Neuron (in vitro differentiated cells): Measurements from ENCODE around the gene COL26A1.

Experiments
- H2AFZ ChIP-seq: one replicate; pipeline ENCODE4 v1.6.1; 2013; ENCODE audit warnings: low read depth, mild to moderate bottlenecking, inconsistent platforms, low read length, moderate library complexity
- H3K27me3 ChIP-seq: one replicate; pipeline ENCODE4 v1.6.1; 2013; ENCODE audit warnings: low read length; ENCODE audit not compliant: insufficient read depth
- H3K36me3 ChIP-seq: one replicate; pipeline ENCODE4 v1.6.1; 2013; ENCODE audit warnings: low read length; ENCODE audit not compliant: insufficient read depth
- H3K4me1 ChIP-seq: one replicate; pipeline ENCODE4 v1.6.1; 2013; ENCODE audit warnings: low read length; ENCODE audit not compliant: insufficient read depth
- H3K4me3 ChIP-seq: 2 replicates; pipeline ENCODE4 v1.5.1; 2013; ENCODE audit warnings: mild to moderate bottlenecking, low read length, moderate library complexity
- H3K9me3 ChIP-seq: one replicate; pipeline ENCODE4 v1.6.1; 2013; ENCODE audit warnings: low read length

COL26A1 gene

GRCh38 chr7:101586906-101587677 lies 224.4 kb downstream of the COL26A1 start:
- peaks cover 3% of the 10 kb centered on the region for H3K9me3 ChIP-seq
- no peaks in the 10 kb centered on the region for H3K27me3 ChIP-seq
- H3K4me3 ChIP-seq = no peak overlapping the region
- no peak overlapping the region for H2AFZ ChIP-seq
- H3K4me1 ChIP-seq = no peaks in the 10 kb centered on the region
- H3K36me3 ChIP-seq = no peaks in the 10 kb centered on the region

DNA sequence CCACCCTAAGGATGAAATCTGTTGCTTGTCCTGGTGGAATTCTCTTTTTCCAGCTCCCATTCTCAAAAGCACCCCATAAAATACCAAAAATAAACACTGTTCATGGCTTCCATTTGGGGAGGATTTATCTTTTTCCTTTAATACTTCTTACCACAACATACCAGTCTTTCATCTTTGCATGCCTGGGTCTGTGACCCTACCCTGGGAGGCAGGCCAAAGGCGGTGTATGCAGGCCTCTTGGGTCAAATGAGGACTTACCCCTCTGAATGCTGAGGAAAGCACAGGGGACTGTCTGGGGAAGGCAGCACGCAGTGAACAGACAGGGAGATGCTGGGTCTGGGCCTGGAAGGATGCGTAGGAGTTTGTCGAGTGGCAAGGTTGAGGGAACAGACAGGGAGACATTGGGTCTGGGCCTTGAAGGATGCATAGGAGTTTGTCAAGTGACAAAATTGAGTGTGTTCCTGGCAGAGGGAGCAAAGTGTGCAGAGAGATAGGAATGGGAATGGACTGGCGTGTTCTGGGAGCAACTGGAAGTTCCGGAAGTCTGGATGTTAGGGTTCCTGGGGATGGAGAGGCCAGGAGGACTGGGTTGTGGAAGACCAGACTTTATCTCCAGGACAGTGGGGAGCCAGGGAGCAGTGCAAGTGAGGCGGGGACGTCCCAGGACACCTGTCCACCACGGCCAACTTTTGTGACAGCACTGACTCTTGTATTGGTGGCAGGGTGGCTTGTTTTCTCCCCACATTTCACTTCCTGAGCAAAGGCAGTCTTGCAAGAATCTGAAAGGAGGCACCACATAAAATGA lies 225.7 kb downstream of the COL26A1 start:
- H2AFZ ChIP-seq = no peak overlapping the region
- H3K4me3 ChIP-seq = no peak overlapping the region
- peaks cover under 1% of the 10 kb centered on the region for H3K9me3 ChIP-seq
- H3K4me1 ChIP-seq = no peaks in the 10 kb centered on the region
- no peaks in the 10 kb centered on the region for H3K27me3 ChIP-seq
- H3K36me3 ChIP-seq = no peaks in the 10 kb centered on the region

- Histone ChIP-seq H3K36me3 (no peaks in the 10 kb centered on the region), H3K9me3 (no peaks in the 10 kb centered on the region), H3K4me1 (no peaks in the 10 kb centered on the region), H3K27me3 (no peaks in the 10 kb centered on the region), H3K4me3 (no peak overlapping the region), H2AFZ (no peak overlapping the region)
Observed at GRCh38 chr7:101589052-101589451, 226.4 kb downstream of the COL26A1 start.

DNA sequence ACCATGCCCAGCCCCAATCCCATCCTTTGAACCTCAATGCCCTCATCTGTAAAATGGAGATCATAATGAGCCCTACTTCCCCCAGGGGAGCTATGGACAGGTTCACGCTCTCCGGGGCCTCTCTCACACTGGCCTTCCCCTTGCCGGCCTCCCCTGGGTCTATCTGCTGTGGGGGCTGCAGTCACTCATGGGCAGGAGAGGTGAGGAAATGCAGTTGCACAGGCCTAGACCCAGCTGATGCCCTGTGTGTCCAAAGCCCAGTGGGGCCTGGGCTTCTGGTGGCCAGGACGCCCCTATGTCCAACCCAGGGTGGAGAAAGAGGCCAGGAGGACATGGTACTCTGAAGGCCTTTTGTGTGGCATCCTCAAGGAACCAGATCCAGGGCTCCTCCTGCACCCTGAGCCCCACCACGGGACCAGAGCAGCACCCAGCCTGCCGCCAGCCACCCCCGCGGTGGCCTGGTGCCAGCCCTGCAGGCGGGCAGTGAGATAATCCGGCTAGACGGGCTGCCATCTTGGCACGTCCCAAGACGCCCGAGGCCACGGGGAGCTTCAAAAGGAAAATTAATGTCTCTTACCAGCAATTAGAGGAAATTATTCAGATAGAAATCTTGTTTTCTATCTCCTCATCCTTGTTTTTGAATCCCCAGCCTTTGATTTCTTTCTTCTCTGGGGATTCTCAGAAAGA lies 227.4 kb downstream of the COL26A1 start:
- Histone ChIP-seq H2AFZ (no peak overlapping the region), H3K4me1 (no peaks in the 10 kb centered on the region), H3K36me3 (no peaks in the 10 kb centered on the region), H3K4me3 (no peak overlapping the region), H3K27me3 (no peaks in the 10 kb centered on the region), H3K9me3 (no peaks in the 10 kb centered on the region)

DNA sequence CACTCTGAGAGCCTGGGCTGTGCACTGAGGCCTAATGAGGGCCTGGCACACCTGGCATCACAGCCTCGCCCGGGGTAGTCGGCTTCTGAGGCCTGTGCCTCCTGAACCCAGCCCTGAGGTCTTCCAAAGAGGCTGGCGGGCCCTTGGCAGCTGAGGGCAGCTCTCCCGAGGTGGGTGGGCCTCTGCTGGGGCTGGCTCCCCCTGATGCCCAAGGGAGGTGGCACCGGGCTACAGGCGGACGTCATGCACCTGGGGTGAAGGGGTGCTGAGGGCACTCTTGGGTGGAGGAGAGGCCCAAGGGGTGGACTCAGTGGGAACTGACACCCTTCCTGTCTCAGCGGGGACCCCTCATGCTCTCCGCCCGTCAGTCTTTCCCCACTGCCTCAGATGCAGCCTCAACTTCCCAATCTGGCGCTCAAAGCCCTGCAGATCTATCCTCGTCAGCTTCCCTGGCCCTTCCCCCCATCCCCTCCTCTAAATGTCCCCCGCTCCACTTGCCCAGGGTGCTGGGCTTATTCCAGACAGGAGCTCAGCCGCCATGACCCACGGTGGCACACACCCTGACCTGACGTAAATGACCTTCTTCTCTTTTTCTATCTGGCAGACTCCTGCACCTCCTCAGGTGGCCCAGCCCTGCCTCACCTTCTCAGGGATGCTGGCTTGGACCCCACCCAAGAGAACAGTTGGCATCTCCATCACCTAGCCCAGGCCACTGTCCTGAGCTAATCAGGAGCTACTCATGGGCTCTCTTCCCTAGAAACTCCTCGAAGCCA lies 228.2 kb downstream of the COL26A1 start:
- H3K4me1 ChIP-seq = no peaks in the 10 kb centered on the region
- no peak overlapping the region for H2AFZ ChIP-seq
- no peaks in the 10 kb centered on the region for H3K27me3 ChIP-seq
- H3K4me3 ChIP-seq = no peak overlapping the region
- no peaks in the 10 kb centered on the region for H3K36me3 ChIP-seq
- no peaks in the 10 kb centered on the region for H3K9me3 ChIP-seq

GRCh38 chr7:101591504-101591903 lies 228.8 kb downstream of the COL26A1 start:
- Histone ChIP-seq H3K9me3 (no peaks in the 10 kb centered on the region), H3K4me1 (no peaks in the 10 kb centered on the region), H3K27me3 (no peaks in the 10 kb centered on the region), H3K4me3 (no peak overlapping the region), H3K36me3 (no peaks in the 10 kb centered on the region), H2AFZ (no peak overlapping the region)

DNA sequence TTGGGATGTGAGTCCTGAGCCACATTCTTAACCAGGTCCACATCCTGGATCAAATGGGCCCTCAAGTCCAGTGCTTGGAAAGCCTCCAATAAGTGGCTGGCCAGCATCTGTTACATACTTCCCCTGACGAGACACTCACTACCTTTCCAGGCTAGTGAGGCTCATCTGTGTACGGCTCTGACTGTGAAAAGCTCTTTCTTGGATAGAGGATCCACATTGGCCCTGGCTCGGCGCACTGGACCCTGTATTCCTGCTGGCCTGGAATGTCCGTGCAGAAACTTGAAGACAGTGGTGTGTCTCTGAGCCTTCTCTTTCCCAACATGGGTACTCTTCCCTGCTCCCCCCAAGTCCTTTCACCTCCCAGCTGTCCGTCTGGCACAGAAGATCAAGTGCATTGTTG lies 230.9 kb downstream of the COL26A1 start:
- Histone ChIP-seq H2AFZ (no peak overlapping the region), H3K36me3 (no peaks in the 10 kb centered on the region), H3K4me1 (no peaks in the 10 kb centered on the region), H3K27me3 (no peaks in the 10 kb centered on the region), H3K4me3 (no peak overlapping the region), H3K9me3 (no peaks in the 10 kb centered on the region)

DNA sequence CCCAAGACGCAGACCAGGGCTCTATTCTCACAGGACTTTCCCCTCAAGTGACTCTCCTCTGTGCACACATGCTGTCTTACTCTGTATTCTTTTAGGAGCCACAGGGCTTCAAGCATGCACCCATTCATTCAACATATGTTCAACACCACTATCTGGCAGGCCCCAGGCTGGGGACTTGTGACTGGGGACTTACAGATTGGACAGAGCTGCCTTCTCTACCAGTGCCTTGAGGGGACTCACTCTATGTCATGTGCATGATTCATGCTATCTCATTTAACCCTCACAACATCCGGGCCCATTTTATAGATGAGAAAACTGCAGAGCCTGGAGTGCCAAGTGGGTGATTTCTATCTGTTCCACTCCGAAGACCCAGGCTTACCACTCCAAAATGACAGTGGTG lies 232.1 kb downstream of the COL26A1 start:
- Histone ChIP-seq H3K4me3 (no peak overlapping the region), H3K9me3 (no peaks in the 10 kb centered on the region), H3K4me1 (no peaks in the 10 kb centered on the region), H2AFZ (no peak overlapping the region), H3K27me3 (no peaks in the 10 kb centered on the region), H3K36me3 (no peaks in the 10 kb centered on the region)

GRCh38 chr7:101595246-101595645 lies 232.6 kb downstream of the COL26A1 start:
- no peaks in the 10 kb centered on the region for H3K9me3 ChIP-seq
- H3K36me3 ChIP-seq = no peaks in the 10 kb centered on the region
- no peak overlapping the region for H3K4me3 ChIP-seq
- no peaks in the 10 kb centered on the region for H3K27me3 ChIP-seq
- no peaks in the 10 kb centered on the region for H3K4me1 ChIP-seq
- H2AFZ ChIP-seq = no peak overlapping the region

- H3K4me1 ChIP-seq = no peaks in the 10 kb centered on the region
- no peak overlapping the region for H3K4me3 ChIP-seq
- H2AFZ ChIP-seq = no peak overlapping the region
- H3K27me3 ChIP-seq = no peaks in the 10 kb centered on the region
- no peaks in the 10 kb centered on the region for H3K9me3 ChIP-seq
- H3K36me3 ChIP-seq = no peaks in the 10 kb centered on the region
Observed at GRCh38 chr7:101595766-101596537, 233.3 kb downstream of the COL26A1 start.

DNA sequence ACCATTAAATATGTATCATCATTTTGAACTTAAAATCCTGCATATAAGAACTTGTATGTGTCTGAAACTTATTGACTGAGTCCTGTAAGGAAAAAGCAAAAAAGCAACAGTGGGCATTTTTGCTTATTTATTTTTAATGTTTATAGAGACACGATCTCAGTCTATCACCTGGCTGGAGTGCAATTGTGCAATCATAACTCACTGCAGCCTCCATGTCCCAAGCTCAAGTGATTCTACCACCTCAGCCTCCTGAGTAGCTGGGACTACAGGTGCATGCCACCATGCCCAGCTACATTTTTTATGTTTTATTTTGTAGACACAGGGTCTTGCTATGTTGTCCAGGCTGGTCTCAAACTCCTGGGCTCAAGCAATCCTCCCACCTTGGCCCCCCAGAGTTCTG lies 234.2 kb downstream of the COL26A1 start:
- Histone ChIP-seq H3K4me3 (no peak overlapping the region), H2AFZ (no peak overlapping the region), H3K27me3 (no peaks in the 10 kb centered on the region), H3K9me3 (no peaks in the 10 kb centered on the region), H3K4me1 (no peaks in the 10 kb centered on the region), H3K36me3 (no peaks in the 10 kb centered on the region)

GRCh38 chr7:101597941-101598340 lies 235.3 kb downstream of the COL26A1 start:
- Histone ChIP-seq H2AFZ (no peak overlapping the region), H3K4me3 (no peak overlapping the region), H3K4me1 (no peaks in the 10 kb centered on the region), H3K36me3 (no peaks in the 10 kb centered on the region), H3K27me3 (no peaks in the 10 kb centered on the region), H3K9me3 (no peaks in the 10 kb centered on the region)
